HG03196 (cell line): ENCODE measurements around the gene AGXT2.
"Not testable (repeated sequence)": the region's sequence is repeated elsewhere in the genome, so short reads cannot be mapped to it uniquely, and the experiment has no call there.

ENCODE experiments used
- ATAC-seq: cut with Tn5 transposase; IDR thresholded peaks from one replicate; pipeline ENCODE4 v1.9.1; 2021; ENCODE audit not compliant: unreplicated experiment

The AGXT2 gene

DNA sequence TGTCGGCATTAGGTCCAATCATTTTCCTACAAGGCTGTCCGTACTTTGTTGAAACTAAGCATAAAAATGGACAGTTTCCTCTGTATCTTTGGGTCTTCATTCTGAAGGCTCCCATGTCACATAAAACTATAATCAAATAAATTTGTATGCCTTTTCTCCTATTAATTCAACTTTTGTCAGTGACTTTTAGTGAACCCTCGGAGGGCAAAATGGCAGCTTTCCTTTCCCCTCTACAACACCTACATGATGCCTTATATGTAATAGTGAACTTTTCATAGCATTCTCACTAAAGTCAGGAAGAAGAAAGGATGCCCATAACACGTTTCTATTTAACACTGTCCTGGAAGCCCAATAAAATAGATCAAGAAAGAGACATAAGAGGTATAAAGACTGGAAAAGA is 5.1 kb upstream of the AGXT2 start:
- ATAC-seq = no peak

DNA sequence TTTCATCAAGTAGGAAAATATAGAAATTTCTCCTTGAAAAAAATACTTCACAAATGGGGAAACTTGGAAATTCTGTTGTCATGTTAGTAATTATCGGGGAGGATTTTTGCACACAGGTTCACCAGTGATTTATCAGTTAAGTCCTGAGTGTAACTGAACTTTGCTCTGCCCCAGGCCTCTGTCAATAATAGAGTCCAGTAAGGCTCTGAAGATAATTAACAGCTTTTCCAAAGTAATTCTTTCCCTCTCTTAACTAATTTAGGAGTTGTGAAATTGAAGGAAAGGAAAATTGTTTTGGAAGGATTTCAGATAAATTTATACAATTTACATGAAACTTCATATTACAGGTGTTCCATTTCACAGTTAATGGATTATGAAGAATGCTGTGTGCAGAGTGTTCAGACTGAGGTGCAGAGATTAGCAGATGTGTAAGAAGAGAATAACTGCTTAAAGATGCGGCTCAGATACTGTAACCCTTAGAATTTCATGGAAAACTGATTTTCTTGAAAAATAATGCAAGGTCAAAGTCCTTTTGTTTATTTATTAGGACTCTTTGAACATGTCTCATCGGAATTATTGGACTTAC is 2.9 kb upstream of the AGXT2 start:
- ATAC-seq = no peak

DNA sequence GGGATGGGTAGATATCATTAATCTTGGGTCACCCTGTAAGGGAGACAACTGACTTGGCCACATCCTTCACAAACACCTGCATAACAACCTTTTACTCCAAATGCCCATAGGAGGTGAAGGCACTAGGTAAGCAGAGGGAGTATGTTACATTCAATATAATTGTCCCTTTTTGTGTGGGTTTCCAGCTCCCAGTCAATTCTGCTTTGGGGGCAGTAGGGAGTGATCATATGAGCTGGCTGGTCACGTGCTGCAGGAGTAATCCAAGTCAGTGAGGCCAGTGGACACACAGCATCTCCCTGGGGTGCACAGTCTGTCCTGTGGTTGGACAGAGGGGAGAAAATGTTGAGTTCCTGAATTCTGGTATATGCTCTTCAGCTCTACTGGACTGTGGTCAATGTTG is 1.2 kb upstream of the AGXT2 start:
- ATAC-seq = no peak

DNA sequence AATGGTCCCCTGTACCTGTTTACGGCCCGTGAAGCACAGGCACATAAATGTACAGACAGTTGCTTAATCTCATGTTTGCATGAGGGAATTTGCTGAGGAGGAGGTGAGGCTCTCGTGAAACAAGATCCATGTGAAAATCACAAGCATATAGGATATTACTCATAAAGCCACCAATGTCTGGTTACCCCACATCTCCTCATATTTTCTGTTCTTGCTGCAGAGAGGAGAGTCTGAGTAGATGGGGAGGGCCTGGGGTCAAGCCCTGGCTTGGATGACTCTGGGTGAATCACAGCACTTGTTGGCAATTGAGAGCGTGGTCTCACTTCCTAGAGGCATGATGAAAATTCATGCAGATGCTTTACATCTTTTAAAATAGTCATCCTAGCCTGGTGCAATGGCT is 975 bp downstream of the AGXT2 start:
- ATAC-seq = no peak

DNA sequence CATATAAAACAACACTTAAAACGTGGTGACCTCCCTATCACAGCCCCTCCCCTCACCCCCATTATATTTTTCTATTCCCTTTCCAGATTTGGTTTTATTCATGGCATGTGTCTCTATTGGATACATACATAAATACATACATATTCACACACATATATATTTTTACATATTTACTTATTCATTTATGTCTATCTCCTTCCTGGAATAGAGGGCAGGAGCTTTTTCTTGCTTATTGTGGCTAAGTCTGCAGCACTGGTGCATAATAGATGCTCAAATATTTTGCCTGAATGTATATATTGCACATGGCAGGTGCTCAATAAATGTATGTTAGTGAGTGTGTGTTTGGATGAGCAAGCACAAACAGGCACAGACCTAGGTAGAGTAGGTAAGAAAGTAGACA is 2.5 kb downstream of the AGXT2 start:
- ATAC-seq = no peak

DNA sequence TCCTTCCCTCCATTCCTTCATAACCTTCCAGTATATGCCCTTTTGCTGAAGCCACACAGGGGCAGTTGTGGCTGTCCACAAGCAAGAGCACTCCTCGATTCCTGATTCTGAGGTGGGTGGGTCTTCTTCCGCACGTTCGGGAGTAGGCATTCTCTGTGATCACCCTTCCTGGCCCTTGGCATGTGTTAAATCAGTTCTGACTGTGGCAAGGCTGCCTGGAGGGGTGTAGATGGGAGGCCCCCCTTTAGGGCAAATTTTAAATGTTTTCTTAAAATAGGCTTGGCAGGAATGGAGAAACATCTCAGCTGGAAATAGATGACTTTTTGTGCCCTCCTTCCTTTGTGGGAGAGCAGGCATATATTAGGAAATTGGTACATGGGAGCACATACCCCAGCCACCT is 3.1 kb downstream of the AGXT2 start:
- no peak for ATAC-seq

DNA sequence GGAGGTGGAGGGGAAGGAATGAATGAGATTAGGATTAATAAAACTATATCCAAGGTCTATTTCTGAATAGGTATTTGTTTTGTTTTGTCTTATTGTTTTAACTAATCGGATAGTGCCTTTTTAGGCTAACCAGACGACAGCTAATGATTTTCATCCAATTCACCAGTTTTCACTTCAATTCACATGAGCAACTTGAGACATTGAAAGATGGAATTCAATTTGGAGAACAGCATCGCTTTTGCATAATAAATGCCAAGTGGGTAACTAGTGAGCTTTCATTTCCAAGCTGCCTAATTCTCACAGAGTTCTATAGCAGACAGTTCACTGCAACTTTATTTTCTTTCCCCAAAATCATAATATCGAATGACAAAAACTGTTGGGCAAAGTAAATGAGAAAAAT is 5.0 kb downstream of the AGXT2 start:
- ATAC-seq = no peak

DNA sequence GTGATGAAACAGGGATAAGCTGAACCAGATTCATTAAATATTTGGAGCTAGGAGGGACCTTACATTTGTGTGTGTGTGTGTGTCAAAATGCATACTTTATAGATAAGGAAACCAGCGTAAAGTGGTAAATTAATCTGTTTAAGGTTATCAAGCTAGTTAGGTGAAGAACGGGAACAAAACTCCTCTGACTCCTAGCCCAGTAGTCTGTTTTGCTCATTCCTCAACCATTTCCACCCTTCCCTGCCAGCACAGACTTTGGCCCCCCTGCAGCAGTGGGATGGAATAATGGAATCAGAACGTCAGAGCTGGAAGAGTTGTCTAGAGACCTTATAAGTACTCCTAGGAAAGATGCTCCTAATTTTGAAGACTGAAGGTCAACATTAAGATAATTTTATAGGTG is 6.5 kb downstream of the AGXT2 start:
- ATAC-seq = no peak

DNA sequence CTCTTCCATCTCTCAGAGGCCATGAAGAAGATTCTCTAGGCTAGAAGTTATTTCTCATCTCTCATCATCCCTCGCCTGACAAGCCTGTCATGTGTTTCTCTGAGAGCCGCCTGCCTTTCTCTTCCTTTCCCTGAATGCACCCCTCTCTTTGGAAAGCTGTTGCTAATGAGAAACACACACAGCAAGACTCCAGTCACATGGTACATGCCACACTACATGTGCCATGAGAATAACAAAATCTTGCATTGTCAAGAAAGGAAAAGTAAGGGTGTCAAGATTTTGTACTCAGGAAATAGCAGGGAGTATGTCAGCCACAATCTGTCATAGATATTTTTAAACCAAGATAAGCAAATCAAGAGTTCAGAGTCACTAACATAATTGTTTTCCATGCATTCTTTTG is 8.9 kb downstream of the AGXT2 start:
- no peak for ATAC-seq

DNA sequence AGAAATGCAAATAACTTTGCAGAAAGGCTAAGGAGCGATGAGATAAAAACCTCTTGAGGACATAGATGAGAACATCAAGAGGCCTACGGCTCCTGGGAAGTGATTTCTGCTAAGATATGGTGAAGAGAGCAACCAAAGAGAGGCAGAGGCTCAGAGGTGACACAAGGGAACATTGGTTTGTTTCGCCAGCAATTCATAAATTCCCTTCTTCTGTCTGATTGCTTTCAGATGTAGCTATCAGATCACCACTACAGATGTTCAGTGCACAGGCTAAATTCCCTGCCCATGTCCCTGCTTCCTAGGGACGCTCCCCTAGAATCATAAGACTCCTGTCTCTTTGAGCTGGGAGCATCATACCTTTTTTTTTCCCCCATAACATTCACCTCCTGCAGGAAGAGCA is 11.2 kb downstream of the AGXT2 start:
- no peak for ATAC-seq

DNA sequence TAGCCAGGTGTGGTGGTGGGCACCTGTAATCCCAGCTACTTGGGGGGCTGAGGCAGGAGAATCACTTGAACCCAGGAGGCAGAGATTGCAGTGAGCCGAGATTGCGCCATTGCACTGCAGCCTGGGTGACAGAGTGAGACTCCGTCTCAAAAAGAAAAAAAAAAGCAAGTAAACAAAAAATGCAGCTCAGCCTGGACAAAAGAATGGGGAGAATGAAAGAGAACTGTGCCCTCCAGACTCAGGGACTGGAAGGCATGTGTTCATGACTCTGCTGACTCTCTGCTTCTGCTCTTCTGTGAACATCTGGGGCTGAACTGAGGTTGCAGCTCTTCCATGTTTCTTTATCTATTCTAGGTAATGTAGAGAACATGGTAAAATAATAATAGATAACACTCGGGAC is 11.8 kb downstream of the AGXT2 start:
- not testable (repeated sequence) for ATAC-seq

DNA sequence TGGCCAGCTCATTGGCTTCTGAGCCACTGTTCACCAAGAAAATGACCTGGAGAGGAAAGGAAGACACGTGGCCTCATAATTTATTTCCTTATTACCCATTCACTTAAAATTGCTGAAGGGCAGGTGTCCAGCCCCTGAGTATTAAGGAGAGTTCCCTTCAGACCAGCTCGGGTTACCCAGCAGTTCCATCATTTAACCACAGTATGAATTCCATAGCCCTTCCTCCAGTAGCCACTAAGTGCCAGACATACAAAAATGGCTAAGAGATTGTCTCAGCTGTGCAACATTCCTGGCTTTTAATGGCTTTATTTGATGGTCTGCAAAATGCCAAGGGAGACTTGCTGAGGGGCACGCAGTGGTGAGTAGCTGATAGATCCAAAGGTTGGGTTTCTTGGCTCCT is 12.5 kb downstream of the AGXT2 start:
- ATAC-seq = no peak

DNA sequence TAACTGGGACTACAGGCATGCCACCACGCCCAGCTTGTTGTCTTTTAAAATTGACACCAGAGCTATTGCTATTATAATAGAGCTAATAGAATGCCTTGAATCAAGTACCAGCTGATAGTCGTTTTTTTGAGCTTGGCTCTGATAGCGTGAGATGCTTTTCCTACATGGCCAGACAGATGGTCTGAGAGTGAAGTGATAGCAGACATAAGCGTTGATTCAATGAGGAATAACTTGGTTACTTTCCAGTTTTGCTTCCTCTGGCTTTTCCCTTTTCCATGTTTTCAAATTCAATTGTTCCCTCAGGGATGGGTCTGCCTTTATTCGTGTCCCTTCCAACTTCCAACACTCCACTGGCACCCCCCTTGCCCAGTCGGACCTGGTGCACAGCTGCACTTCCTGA is 15.4 kb downstream of the AGXT2 start:
- no peak for ATAC-seq

DNA sequence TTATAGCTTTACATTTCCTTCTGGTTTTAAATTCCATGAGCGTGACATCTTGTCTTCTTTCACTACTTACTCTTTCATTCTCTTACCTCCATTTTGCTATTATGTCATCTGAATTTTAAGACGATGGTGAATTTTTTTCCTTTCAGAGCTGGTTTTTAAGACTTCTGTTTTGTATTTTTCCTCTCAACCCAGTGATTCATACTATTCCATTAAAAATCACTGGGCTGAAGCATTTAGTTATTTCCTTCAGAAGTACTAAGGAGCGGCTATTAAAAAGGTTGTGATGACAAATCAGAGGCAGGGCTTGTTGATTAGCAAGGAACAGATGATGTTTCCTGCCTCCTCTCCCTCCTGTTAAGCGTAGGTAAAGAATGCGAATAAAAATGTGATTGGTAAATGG is 16.5 kb downstream of the AGXT2 start:
- ATAC-seq = no peak

DNA sequence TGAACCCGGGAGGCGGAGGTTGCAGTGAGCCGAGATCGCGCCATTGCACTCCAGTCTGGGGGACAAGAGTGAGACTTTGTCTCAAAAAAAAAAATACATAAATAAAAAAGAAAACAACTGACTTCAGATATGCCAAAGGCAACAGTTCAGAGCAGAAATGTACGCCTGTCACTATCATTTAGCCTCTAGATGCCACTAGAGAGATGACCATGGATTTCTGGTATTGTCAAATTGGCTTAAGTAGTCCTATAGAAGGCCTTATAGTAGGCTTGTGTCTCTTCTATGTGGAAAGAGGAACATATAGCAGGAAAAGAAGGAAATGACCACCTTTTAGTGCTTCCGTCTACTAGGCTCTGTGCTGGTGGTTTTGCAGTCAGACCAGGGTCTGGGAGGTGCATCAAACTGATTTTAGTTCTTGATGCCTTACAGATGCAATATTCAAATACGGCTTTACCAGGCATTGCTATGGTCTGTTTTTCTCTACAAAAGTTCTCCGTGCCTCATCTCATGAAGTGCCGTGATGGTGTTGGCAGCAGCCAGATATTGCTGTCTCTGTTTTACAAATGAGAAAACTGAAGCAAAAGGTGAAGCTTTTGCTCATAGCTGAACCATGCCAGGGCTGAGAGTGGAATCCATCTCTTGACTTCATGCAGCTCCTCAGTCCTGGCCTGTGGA is 17.2 kb downstream of the AGXT2 start:
- ATAC-seq = no peak

DNA sequence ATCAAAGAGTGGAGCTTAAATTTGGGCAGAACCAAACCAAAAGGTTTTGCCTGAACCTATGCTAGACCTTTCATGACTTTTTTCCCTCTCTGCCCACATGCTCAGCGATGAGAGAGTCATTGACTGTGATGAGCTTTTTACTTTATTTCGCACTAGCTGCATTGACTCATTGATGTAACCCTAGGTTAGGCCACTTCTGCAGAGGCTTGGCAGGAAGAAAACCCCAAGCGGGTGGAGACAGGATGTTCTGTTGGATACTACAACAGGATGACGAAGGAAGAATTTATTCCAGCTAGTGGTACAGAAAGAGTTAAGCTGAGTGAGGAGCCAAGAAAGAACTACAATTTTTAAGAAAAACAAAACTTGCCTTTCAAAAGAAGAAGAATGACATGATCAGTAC is 18.4 kb downstream of the AGXT2 start:
- no peak for ATAC-seq

DNA sequence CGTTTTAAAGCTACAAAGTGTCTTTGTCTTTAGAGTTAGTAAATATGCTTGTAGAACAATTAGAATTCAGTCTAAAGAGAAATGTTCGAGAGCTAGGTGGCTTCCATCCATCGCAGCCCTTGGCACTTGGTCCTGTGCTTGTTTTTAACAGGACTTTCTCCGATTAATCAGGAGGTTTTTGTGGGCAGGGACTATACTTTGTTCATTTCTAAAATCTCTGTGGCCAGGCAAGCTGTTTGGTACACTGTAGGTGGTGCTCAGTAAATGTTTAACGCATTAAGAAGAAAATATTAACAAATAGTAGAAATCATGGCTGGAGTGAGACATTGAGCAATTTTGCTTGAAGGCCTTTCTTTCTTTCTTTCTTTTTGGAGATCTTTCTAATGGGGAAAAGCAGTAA is 20.8 kb downstream of the AGXT2 start:
- no peak for ATAC-seq

DNA sequence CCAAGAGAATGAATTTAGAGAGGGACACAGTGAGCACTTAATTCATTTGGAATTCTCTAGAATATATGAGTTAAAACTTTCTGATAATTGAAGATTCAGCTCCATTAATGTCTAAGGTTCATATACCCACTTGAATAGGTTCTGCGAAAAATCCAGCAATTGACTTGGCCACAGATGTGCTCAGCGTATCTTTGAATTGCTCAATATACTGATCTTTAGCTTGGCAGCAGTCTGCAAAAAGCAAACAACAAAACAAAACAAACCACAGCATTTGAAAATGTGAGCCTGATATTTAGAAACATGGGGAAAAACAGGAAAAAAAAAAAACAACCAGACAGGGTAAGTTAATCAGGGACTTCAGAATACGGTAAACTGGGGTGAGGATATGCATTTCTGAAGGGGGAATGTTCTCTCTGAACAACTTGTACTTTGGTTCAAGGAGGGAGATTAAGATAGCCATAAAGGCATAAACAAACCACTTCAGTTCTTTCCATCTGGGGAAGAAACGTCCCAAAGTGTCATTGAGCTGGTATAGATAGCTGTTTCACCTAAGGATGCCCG is 21.4 kb downstream of the AGXT2 start:
- ATAC-seq = no peak

DNA sequence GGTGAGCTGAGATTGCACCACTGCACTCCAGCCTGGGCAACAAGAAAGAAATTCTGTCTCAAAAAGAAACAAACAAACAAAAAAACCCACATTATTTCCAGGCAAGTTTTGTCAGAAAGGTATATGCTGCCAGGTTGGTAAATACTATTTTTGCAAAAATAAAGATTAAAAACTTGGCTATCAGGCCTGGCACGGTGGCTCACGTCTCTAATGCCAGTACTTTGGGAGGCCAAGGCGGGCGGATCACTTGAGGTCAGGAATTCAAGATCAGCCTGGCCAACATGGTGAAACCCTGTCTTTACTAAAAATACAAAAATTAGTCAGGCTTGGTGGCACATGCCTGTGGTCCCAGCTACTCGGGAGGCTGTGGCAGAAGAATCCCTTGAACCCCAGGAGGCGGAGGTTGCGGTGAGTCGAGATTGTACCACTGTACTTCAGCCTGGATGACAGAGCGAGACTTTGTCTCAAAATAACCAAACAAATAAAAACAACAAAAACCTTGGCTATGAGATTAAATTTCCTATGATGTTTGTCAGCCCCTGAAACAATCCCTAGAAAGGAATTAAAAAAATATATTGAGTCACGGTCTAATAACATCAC is 22.7 kb downstream of the AGXT2 start:
- ATAC-seq = no peak

DNA sequence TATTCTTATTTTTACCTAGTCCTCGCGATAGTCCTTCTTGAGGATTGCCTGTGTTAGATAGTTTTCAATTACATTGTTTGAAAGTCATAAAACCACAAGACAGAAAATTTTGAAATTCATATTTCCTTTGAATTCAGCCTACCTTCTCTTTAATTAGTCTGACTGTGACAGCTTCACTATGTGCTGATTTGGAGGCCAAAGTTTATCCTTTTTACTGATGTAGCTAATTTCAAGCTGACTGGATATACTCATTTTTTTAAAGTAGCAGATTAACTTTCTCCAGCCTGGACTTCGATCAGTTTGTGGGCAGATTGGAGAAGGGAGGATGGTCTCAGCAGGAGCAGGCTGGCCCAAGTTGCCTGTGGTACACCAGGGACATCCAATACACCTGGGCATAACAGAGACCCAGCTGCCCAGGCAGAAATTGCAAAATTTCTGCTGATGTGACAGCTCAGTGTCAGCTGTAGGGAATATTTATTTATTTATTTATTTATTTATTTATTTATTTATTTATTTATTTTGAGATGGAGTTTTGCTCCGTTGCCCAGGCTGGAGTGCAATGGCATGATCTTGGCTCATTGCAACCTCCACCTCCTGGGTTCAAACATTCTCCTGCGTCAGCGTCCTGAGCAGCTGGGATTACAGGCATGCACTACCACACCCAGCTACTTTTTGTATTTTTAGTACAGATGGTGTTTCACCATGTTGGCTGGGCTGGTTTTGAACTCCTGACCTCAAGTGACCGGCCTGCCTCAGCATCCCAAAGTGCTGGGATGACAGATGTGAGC is 24.2 kb downstream of the AGXT2 start:
- no peak for ATAC-seq

DNA sequence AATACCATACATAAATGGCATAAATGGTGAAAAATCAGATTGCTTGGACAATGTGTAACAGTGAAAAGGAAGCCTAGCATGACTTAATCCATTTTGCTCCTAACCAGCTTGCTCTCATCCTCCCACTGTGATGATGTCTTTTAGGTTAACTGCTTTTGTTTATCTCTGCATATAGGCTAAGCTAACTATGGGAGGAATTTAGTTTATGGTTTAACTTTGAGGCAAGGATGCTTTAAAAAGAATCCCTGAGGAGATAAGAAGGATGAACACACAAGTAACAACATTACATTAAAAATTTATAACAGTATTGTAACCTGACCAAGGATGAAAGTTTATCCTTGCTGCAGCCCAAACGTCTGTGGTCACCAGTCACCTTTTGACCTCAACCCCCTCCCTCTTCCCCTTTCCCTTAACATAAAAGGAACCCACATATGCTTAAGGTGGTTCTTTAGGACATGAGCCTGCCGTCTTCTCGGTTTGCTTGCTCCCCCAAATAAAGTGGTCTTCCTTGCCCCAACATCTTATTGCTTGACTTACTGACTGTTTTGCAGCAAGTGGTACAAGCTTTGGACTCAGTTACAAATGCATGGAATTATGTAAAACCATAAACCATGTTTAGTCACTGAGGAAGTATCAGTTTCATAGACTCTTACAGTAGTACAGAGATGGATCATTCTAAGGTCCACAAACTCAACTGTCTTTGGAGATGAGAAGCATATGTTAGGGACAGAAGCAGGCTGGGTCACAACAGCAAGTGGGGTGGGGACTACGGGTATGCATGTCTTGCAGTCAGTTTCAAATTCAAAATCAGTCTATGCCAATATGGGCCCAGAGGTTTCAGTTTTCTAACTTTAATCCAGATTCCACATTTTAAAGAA is 31.3 kb downstream of the AGXT2 start:
- no peak for ATAC-seq
